MM.1S (cell line): ENCODE data around the gene OLIG2.

Experiments
- DNase-seq: peaks from one replicate; pipeline ENCODE4 v3.0.0-alpha.2; 2015
- H2AFZ ChIP-seq: fragments of 300-600 bp; sonication (generic); 2 replicates; pipeline ENCODE4 v1.6.0; 2016; ENCODE audit warnings: antibody characterized with exemption, low read length
- H3F3A ChIP-seq: fragments of 300-600 bp; sonication (generic); 2 replicates; pipeline ENCODE4 v1.6.1; 2016; ENCODE audit warnings: mild to moderate bottlenecking, antibody characterized with exemption, low read length, moderate library complexity, mixed read lengths; ENCODE audit not compliant: insufficient read depth
- H3K27ac ChIP-seq: fragments of 300-600 bp; sonication (generic); 2 replicates; pipeline ENCODE4 v1.5.1; 2016; ENCODE audit warnings: mild to moderate bottlenecking, low read length
- H3K27me3 ChIP-seq: fragments of 300-600 bp; sonication (generic); replicated peaks from 2 replicates; pipeline ENCODE4 v1.6.0; 2016; ENCODE audit warnings: low read length; ENCODE audit not compliant: insufficient read depth
- H3K36me3 ChIP-seq: fragments of 300-600 bp; sonication (generic); replicated peaks from 2 replicates; pipeline ENCODE4 v1.6.1; 2016; ENCODE audit warnings: mild to moderate bottlenecking, low read length, mixed read lengths; ENCODE audit not compliant: insufficient read depth
- H3K4me1 ChIP-seq: fragments of 300-600 bp; sonication (generic); 2 replicates; pipeline ENCODE4 v1.6.1; 2016; ENCODE audit warnings: low read length, mixed read lengths
- H3K4me2 ChIP-seq: fragments of 300-600 bp; sonication (generic); 2 replicates; pipeline ENCODE4 v1.6.0; 2016; ENCODE audit warnings: low read depth, low read length
- H3K4me3 ChIP-seq: fragments of 300-600 bp; sonication (generic); 2 replicates; pipeline ENCODE4 v1.5.1; 2016; ENCODE audit warnings: low read length, mixed read lengths
- H3K79me2 ChIP-seq: fragments of 300-600 bp; sonication (generic); 2 replicates; pipeline ENCODE4 v1.6.1; 2016; ENCODE audit warnings: mixed run types, low read length, mixed read lengths
- H3K9ac ChIP-seq: fragments of 300-600 bp; sonication (generic); 2 replicates; pipeline ENCODE4 v1.6.1; 2016; ENCODE audit warnings: low read length, mixed read lengths
- H3K9me2 ChIP-seq: fragments of 300-600 bp; sonication (generic); replicated peaks from 2 replicates; pipeline ENCODE4 v1.6.1; 2016; ENCODE audit warnings: mild to moderate bottlenecking, low read length, mixed read lengths; ENCODE audit not compliant: insufficient read depth
- H3K9me3 ChIP-seq: fragments of 300-600 bp; sonication (generic); replicated peaks from 2 replicates; pipeline ENCODE4 v1.6.1; 2016; ENCODE audit warnings: mild to moderate bottlenecking, low read length, mixed read lengths; ENCODE audit not compliant: insufficient read depth
- H4K20me1 ChIP-seq: fragments of 300-600 bp; sonication (generic); 2 replicates; pipeline ENCODE4 v1.6.1; 2016; ENCODE audit warnings: mild to moderate bottlenecking, low read length, moderate library complexity, mixed read lengths; ENCODE audit not compliant: insufficient read depth
- CTCF ChIP-seq: fragments of 300-600 bp; sonication (generic); IDR thresholded peaks from 2 replicates; pipeline ENCODE4 v1.5.1; 2016; ENCODE audit warnings: antibody characterized with exemption, low read length, mixed read lengths
- EZH2 ChIP-seq: fragments of 300-600 bp; sonication (generic); optimal IDR thresholded peaks from 2 replicates; pipeline ENCODE3; 2017; ENCODE audit warnings: low read depth, mild to moderate bottlenecking, antibody characterized with exemption, low read length, mixed read lengths
- EZH2phosphoT487 ChIP-seq: fragments of 300-600 bp; sonication (generic); IDR thresholded peaks from 2 replicates; pipeline ENCODE4 v1.6.1; 2018; ENCODE audit warnings: antibody characterized with exemption, low read length

The OLIG2 gene

GRCh38 chr21:32990666-32991065, 35.1 kb upstream of the OLIG2 start:
- TF ChIP-seq EZH2 (no peak), CTCF (no peak), EZH2phosphoT487 (no peak)
- Histone ChIP-seq H3K9me2 (no peaks in the 10 kb centered on the region), H3K79me2 (no peaks in the 10 kb centered on the region), H3K4me2 (no peak overlapping the region), H3K27ac (no peak overlapping the region), H2AFZ (no peak overlapping the region), H3K9me3 (no peaks in the 10 kb centered on the region), H3K36me3 (no peaks in the 10 kb centered on the region), H3F3A (no peaks in the 10 kb centered on the region), H3K4me3 (no peak overlapping the region), H3K4me1 (no peaks in the 10 kb centered on the region), H4K20me1 (no peaks in the 10 kb centered on the region), H3K9ac (no peak overlapping the region), H3K27me3 (no peaks in the 10 kb centered on the region)
- no peak for DNase-seq

DNA sequence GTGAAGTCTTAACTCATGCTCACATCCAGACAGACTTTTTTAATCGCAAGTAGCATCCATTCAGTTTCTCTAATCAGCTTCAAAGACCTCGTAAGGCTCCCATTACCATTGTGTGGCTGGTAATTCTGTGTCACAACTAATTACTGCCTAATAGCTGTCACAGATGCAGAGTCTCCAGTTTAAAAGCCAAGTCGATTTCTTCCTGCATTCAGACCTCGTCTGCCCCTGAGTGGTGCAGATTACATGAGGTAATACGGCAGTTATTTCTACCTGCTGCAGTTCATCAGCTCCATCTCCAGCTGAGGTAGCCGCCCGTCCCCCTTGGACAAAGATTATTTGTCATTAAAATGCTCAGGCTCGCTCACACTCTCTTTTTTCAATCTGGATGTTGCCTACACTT, 34.4 kb upstream of the OLIG2 start:
- H3K4me1 ChIP-seq = no peaks in the 10 kb centered on the region
- no peaks in the 10 kb centered on the region for H3K79me2 ChIP-seq
- H3K27ac ChIP-seq = no peak overlapping the region
- no peaks in the 10 kb centered on the region for H3K36me3 ChIP-seq
- no peak overlapping the region for H3K9ac ChIP-seq
- DNase-seq = no peak
- H3K9me3 ChIP-seq = no peaks in the 10 kb centered on the region
- H3K4me3 ChIP-seq = no peak overlapping the region
- TF ChIP-seq EZH2 (no peak), CTCF (no peak), EZH2phosphoT487 (no peak)
- H3F3A ChIP-seq = no peaks in the 10 kb centered on the region
- no peaks in the 10 kb centered on the region for H3K27me3 ChIP-seq
- no peak overlapping the region for H2AFZ ChIP-seq
- H3K9me2 ChIP-seq = no peaks in the 10 kb centered on the region
- H4K20me1 ChIP-seq = no peaks in the 10 kb centered on the region
- H3K4me2 ChIP-seq = no peak overlapping the region

GRCh38 chr21:32993894-32994293, 31.8 kb upstream of the OLIG2 start:
- Histone ChIP-seq H3K79me2 (no peaks in the 10 kb centered on the region), H3K36me3 (no peaks in the 10 kb centered on the region), H3K9ac (no peak overlapping the region), H3K4me1 (no peaks in the 10 kb centered on the region), H3K27ac (no peak overlapping the region), H3F3A (no peaks in the 10 kb centered on the region), H2AFZ (peak overlapping the region; percentile 16; the same call in 1 of the 2 replicates), H3K27me3 (no peaks in the 10 kb centered on the region), H3K4me2 (no peak overlapping the region), H3K9me2 (no peaks in the 10 kb centered on the region), H3K4me3 (no peak overlapping the region), H3K9me3 (no peaks in the 10 kb centered on the region), H4K20me1 (no peaks in the 10 kb centered on the region)
- TF ChIP-seq EZH2 = no peak
- TF ChIP-seq CTCF = no peak
- TF ChIP-seq EZH2phosphoT487 = no peak
- peak; percentile 42 for DNase-seq
